DMS 273 treated with DMSO at 0.1 percent for 48 hours (cell line): ENCODE data around the gene ZNF385C.

ENCODE experiments used
- DNase-seq: peaks from one replicate; lab custom pipeline; 2025; lab: John Stamatoyannopoulos, UW

The ZNF385C gene

GRCh38 chr17:42124256-42124655, 26.0 kb upstream of the ZNF385C start:
- DNase-seq, result no peak

DNA sequence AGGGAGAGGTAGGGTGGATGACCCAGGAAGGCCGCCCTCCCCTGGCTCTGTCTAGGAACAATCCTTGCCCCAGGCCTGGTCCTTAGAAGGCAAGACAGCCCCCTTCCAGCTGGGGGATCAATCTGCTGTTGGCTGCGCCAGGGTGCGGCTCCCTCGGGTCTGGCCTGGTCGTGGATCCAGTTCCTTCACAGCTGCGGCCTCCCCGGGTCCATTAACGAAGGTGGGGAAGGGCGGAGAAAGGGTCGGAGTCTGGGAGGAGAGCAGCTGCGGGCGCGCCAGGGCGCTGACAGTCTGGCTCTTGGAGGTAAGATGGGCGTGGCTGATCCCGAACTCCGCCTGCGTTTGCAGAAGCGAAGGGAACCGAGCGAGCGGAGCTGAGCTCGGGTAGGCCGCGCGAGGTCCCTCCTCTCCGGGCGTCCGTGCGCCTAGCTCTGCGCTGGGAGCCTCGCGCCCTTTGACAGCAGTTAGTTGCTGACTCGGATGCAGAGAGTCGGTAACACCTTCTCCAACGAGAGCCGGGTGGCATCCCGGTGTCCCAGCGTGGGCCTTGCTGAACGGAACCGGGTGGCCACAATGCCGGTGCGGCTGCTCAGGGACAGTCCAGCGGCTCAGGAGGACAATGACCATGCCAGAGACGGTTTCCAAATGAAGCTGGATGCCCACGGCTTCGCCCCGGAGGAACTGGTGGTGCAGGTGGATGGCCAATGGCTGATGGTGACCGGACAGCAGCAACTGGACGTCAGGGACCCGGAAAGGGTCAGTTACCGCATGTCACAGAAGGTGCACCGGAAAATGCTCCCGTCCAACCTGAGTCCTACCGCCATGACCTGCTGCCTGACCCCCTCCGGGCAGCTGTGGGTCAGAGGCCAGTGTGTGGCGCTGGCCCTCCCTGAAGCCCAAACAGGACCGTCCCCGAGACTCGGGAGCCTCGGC, 24.4 kb upstream of the ZNF385C start, which contains the start of gene HSPB9:
Gene HSPB9 (plus strand): TSS at position 434 of the 933 bp plus-strand sequence. CDS start 47 bp downstream, at position 481.
- DNase-seq, result no peak

GRCh38 chr17:42120770-42121769, 22.8 kb upstream of the ZNF385C start, which contains the start of gene KAT2A:
Gene KAT2A (minus strand): TSS chr17:42121367. CDS start chr17:42121304, 63 bp downstream.
- DNase-seq, result peak; percentile 38

DNA sequence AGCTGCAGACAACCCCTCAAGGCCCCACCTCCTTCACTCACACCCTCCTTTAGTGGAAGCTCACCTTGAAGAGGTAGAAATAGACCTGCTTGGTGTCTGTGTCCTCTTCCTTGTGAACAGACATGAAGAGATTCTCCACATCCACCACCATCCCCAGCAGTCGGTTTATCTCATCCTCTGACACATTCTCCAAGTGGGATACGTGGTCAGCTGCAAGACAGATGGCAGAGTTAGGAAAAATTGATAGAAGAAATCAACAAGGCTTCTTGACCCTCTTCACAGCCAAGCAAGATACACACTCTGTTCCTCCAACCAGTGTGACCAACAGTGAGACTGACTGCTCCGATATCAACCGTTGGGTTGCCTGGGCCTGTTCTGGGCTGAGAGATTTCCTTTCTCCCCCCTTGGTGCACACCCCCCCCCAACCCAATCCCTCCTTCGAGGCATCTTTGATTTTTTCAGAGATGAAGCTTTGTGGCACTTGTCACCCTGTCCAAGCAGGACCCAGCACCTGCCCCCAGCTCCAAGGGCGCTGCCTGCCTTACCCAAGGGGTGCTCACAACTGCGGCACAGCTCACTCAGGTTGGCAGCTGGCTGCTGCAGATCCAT, 22.0 kb upstream of the ZNF385C start:
- no peak for DNase-seq

DNA sequence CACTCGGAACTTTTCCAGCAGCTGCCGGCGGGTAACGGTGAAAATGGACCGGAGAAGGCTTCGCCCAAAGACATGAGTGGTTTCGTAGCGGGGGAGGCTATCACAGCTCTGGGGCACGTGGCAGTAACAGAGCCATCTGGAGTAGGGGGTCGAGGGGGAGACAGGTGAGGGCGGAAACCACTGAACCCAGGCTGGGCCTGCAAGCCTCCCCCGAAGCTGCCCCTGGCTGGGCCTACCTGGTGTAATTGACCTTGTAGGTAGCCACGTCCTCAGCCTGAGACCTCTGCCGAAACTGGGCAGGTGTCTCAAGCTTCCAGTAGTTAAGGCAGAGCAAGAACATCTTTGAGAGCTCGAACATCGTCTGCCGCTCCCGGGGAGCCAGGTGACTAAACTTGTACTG, 21.0 kb upstream of the ZNF385C start:
- no peak for DNase-seq

- peak; percentile 16 for DNase-seq
Observed at GRCh38 chr17:42118545-42118944, 20.3 kb upstream of the ZNF385C start.

DNA sequence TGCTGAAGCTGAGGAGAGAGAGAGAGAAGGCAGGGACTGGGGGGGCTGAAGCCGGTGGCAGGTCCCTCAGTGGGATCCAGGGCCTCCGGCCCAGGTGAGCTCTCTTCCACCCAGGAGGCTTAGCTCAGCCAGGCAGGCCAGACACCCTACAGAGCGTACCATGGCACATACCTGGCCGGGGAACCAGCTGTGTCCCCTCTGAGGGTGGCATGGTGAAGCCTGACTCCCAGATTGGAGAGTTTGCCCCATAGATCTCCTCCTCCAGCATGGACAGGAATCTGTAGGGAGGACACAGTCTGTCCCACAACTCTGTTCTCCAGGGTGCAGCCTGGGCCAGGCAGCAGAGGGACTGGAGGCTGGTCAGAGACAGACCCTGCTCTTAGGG, 19.8 kb upstream of the ZNF385C start:
- DNase-seq, result no peak

GRCh38 chr17:42117397-42118125, 19.3 kb upstream of the ZNF385C start:
- DNase-seq, result no peak

GRCh38 chr17:42116705-42117396, 18.6 kb upstream of the ZNF385C start:
- DNase-seq, result peak; percentile 70

GRCh38 chr17:42114118-42114517, 15.8 kb upstream of the ZNF385C start:
- DNase-seq, result no peak

GRCh38 chr17:42113293-42114069, 15.2 kb upstream of the ZNF385C start:
- DNase-seq, result no peak

DNA sequence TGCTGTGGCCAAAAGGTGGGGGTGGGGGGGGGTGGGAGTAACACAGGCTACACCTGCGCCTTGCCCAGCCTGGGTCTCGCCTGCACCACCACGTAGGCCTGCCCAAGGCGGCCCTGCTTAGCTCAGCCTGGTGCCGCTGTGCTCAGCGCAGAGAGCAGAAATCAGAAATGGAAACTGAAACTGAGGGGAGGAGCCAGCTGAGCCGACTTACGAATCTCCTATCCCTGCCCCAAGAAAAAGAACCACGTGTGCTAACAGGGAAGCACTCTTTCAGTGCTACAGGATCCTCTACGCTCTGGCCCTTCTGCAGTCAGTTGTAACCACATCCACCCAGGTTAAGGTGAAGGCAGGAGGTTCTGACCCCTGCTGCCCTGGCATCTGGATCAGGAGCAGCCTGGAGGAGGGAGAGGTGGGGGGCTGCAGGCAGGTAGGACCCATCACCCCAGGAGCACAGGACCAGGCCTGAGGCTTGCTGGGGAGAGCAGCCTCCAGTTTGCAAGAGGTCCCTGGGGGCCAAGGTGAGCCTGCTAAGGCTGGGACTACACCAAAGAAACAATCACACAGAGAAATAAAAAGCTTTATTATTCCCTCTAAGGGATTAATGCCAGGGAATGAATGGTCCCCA, 14.4 kb upstream of the ZNF385C start, which contains the start of gene DHX58:
Gene DHX58 (minus strand): TSS at position 163 of the 625 bp plus-strand sequence. CDS start 822 bp downstream, outside the sequence.
- peak; percentile 58 for DNase-seq

DNA sequence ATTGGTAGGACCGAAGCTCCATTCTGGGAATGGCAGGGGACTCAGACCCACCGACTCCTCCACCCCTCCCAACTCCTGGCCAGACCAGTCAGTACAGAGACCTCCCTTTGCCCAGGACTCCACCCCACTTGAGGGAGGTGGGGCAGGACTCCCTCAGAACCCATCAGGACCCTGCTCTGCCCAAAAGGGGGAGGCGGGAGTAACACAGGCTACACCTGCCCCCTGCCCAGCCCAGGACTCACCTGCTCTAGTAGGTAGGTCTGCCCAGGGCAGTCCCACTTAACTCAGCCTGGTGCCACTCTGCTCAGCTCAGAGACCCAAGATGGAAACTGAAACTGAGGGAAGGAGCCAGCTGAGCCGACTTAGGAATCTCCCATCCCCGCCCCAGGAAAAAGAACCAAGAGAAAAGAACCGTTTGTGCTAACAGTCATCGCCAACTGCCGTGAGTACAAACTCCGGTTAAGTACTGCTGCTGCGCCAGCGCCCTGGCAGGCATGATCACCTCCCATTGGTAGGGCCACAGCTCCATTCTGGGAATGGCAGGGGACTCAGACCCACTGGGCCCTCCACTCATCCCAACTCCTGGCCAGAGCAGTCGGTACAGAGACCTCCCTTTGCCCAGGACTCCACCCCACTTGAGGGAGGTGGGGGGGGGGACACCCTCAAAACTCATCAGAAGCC, 13.7 kb upstream of the ZNF385C start:
- DNase-seq, result no peak

- DNase-seq, result no peak
Observed at GRCh38 chr17:42111265-42111636, 13.0 kb upstream of the ZNF385C start.

DNA sequence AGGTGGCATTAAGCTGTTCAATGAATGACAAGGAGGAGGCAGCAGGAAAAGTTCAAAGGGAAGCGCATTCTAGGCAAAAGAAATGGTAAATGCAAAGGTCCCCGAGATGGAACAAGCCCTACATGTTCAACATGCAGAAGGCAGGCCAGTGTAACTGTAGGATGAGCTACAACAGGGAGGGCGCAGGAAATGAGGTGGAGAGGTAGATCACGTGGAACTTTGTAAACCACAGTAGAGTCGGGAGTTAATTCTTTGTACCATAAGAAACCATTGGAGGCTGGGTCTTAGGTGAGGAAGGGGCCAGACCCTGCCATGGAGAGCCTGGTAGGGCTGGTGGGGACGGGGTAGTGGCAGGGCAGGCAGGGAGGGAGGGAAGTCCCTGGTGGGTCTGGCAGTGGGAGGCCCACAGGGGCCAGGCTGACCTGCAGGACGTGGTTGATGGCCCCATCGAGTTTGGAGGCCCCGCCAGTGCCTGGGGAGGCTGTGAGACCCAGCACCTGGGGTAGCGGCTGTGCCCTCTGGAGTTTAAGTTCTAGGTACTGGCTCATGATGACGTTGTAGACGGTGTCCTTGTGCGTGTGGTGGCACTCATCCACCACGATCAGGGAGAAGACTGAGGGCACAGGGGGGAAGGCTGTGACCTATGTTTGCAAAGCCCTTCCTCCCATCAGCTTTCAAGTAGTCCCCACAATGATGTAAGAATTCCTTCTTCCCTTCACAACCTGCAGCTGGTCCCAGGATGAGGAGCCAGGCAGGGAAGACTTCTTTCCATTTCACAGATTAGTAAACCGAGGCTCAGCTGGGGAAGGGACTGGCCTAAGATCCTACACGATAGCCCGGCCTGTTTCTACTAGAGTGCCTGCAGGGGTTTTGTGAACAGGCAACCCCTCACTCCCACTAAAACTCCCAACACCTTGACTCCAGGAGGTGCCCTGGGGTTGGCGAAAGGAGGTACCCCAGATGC, 12.3 kb upstream of the ZNF385C start:
- DNase-seq, result no peak

- no peak for DNase-seq
Observed at GRCh38 chr17:42109086-42109485, 10.8 kb upstream of the ZNF385C start.
